NCI-H128 (cell line): ENCODE results near the gene DOK5.
"Not testable (repeated sequence)": the region's sequence is repeated elsewhere in the genome, so short reads cannot be mapped to it uniquely, and the experiment has no call there.

ENCODE experiments used
- DNase-seq: peaks from one replicate; lab custom pipeline; 2025; ENCODE audit not compliant: unreplicated experiment; lab: John Stamatoyannopoulos, UW

Gene DOK5

GRCh38 chr20:54469952-54470351 lies 5.4 kb upstream of the DOK5 start:
- DNase-seq = no peak

DNA sequence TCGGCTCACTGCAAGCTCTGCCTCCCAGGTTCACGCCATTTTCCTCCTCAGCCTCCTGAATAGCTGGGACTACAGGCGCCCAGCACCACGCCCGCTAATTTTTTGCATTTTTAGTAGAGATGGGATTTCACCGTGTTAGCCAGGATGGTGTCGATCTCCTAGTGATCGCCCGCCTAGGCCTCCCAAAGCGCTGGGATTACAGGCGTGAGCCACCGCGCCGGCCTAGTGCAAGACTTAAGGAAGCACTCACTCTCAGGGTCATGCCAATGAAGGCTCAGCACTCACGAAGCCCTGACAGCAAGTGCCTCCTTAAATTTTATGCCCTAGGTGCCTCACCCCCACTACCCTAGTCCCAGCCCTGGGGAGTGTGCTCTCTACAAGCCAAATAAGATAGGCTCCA lies 4.7 kb upstream of the DOK5 start:
- DNase-seq = no peak

- no peak for DNase-seq
These were observed 2.8 kb upstream of the DOK5 start for GRCh38 chr20:54472607-54473006.

GRCh38 chr20:54473340-54473739 lies 2.1 kb upstream of the DOK5 start:
- DNase-seq = no peak

DNA sequence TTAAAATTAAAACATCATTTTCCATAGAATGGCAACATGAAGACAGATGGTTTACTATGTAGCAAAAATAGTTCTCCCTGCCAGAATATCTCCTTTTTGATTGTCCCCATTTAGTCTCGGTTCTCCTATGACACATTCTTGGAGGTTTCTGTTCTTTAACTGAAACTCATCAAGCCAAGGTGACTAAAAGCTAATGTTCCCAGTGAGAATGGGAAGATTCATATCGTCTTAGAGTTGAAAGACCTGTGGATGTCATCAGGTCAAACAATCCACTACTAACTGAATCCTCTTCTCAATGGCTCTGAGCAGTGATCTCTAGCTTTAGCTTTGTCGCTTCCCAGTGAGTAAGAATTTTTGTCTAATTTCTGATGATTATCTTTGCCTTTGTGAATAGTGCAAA lies 1.3 kb upstream of the DOK5 start:
- DNase-seq = no peak

- DNase-seq = no peak
These were observed 527 bp upstream of the DOK5 start for GRCh38 chr20:54474866-54475265.

DNA sequence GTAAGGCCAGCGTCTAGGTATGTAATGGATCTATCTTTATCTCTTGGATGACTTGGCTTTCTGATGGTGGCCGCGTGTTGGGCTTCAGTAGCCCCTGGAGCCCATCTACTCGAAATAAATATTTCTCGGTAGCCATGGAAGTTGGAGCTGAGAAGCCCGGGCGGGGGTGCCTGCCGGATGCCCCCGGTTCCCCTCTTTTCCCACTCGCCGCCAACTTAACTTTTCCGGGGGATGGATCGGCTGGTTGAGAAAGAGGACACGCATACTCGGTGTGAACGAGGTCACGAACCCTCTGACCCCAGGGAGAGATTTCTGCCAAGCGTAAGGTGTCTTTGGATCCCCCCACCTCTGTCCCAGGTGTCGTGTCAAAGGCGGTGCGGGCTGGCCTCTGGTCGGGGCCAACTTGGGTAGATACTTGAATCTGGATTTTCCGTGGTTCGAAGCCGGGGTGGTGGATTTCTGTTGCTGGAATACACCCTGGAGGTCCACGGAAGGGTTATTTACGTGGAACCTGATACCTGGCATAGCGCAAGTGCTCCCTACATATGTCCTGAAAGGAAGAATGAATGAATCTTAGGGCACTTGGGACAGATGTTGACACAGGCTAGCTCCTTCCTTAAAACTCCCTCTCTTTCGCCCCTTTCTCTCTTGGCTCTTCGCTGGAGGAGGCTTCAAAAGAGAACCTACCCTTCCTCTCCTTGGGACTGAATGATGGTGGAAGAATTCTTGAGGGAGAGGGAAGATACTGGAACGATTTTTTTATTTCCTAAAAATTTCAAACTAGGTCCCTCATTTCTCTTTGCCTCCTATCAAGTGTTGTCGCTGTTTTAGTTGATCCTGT lies 996 bp downstream of the DOK5 start:
- DNase-seq = no peak

GRCh38 chr20:54477191-54477955 lies 2.0 kb downstream of the DOK5 start:
- no peak for DNase-seq

GRCh38 chr20:54479138-54479906 lies 3.9 kb downstream of the DOK5 start:
- no peak for DNase-seq

DNA sequence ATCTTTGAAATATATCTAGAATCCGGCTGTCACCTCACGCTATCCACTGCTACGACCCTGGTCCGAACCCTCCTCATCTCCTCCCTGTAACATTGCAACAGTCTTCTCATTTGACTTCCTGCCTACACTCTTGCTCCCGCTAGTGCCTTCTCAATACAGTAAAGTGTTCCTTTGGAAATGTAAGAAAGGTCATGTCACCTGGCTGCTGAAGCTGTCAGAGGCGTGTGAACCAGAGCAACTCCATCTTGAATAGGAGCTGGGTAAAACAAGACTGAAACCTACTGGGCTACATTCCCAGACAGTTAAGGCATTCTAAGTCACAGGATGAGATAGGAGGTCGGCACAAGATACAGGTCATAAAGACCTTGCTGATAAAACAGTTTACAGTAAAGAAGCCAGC lies 4.5 kb downstream of the DOK5 start:
- not testable (repeated sequence) for DNase-seq

GRCh38 chr20:54481442-54481841 lies 6.0 kb downstream of the DOK5 start:
- DNase-seq = no peak

GRCh38 chr20:54485631-54486030 lies 10.2 kb downstream of the DOK5 start:
- DNase-seq = no peak

GRCh38 chr20:54486585-54486984 lies 11.2 kb downstream of the DOK5 start:
- no peak for DNase-seq

DNA sequence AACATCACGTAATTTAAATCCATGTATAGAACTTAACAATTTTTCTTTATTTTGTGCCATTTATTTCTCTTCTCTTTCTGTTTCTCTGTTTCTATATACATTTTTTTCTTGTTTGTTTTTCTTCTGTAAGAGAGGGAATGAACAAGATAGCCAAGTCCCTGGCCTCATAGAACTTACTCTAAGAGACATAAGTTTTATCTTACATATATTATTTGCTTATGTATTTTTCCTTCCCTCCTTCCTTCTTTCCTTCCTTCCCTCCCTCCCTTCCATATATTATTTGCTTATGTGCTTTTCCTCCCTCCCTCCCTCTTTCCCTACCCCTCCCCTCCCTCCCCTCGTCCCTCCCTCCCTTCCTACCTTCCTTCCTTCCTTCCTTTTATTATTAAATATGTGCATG lies 13.0 kb downstream of the DOK5 start:
- DNase-seq = no peak

DNA sequence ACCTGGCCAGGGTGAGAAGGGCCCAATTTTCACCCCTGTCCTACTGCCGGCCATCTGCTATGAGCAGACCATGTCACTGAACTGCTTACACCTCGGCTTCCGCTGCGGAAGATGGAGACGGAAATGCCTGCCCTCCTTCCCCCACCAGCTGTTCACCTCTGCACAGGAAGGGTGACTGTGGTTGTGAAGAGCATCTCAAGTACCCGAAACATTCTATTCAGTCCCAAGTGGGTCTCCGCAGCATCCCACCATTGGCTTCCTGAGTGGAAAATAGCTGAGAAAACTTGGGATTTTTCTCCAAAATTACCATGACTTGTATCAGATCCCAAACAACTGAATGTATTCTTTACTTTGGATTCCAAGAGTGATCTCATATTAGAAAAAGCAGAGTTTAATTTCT lies 16.1 kb downstream of the DOK5 start:
- DNase-seq = no peak

DNA sequence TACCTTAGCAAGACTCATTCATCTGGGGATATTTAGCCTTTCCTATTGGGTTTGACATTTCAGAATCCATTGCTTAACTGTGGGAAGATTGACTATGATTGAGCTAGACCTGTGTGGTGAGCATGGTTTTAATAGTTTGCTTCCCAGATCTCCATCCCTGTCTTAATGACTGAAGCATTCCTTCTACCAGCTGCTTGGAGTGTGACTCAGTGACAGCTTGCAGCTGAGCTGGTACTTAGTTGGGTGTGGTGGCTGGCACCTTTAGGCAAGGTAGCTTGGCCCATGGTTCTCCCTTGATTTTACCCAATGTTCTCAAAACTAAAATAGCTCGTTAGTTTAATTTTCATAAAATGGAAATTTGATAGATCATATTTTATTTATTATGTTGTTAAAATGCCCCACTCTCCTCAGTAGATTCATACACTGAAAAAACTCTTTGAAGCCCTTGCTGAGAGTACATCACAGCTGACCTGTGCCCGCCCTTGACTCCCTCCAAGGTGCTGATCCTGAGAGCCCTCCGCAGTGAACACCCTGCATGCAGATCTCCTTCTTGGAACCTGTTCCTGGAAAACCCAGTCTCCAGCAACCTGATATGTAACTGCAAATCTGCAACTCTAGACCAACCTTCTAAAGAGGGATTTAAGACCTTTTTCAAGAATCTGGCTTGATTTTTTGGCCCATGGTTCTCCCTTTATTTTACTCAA lies 19.1 kb downstream of the DOK5 start:
- DNase-seq = no peak

GRCh38 chr20:54497931-54498718 lies 22.7 kb downstream of the DOK5 start:
- no peak for DNase-seq

DNA sequence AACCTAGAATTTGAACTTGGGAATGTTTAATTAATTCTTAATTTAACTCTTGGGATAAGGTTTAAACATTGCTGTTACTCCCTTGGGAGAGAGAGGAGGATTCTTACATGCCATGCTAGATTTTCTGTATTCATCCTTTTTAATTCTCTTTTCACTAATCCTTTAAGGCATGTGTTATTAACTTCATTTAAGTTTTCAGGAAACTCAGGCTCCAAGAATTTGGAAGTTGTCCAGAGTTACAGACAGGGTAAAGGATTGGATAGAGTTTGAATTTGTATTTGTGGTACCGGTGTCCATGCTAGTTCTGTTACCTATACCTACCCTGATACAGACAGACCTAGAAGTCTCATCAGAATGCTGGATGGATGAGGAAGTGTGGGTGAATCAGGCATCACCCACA lies 23.7 kb downstream of the DOK5 start:
- no peak for DNase-seq

- DNase-seq = no peak
These were observed 26.8 kb downstream of the DOK5 start for GRCh38 chr20:54502179-54502578.

DNA sequence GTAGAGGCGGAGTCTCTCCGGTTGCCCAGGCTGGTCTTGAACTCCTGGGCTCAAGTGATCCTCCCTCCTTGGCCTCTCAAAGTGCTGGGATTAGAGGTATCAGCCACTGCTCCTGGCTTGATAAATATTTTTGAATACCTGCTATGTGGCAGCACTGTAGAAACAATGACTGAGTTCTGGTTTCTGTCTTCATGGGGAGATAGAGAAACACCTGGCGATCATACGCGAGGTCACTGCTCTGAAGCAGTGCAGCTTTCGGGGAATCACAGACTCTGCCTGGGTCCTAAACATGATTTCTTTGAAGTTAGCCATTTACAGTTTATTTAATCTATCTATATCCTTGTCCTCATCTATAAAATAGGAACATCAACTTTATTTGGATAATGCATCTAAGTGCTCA lies 31.2 kb downstream of the DOK5 start:
- no peak for DNase-seq
